Measurements from ENCODE around the gene LMAN1. TPM values are rescaled to one million over a fixed set of nuclear protein-coding genes. Genes with fewer than 3 reads are reported as not detected.
A peak's percentile ranks its signal among the peaks of the same experiment; 100 is the strongest.

LMAN1 gene
- total RNA-seq, 1 donor from 2014 or later = 68.4 TPM

DNA sequence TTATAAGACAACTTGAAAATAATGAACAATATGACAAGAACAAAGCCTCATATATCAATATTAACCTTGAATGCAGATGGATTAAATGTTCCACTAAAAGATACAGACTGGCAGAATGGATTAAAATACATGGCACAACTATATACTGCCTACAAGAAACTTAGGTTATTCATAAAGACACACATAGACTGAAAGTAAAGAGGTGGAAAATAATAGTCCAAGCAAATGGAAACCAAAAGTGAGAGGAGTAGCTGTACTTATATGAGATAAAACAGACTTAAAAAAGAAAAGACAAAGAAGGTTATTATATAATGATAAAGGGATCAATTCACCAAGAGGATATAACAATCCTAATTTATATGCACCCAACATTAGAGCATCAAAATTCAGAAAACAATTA, 18.2 kb downstream of the LMAN1 start:
- Histone ChIP-seq H3K27ac (ENCODE audit: low read depth, low read length) (no peak overlapping the region), H3K9me3 (ENCODE audit: control insufficient read depth in 3 of 3, low read length in 3 of 3) (peaks cover 0 to 2% (median 0%) of the 10 kb centered on the region in 3 donors), H3K9ac (ENCODE audit: low read depth in 1 of 3, low read length in 3 of 3) (no peak overlapping the region), H3K36me3 (ENCODE audit: control insufficient read depth in 3 of 3, insufficient read depth in 3 of 3, low read length in 3 of 3) (peaks cover 29 to 53% (median 45%) of the 10 kb centered on the region in 3 donors), H3K4me3 (ENCODE audit: low read length in 3 of 3) (no peak overlapping the region), H3K4me1 (ENCODE audit: control insufficient read depth in 3 of 3, insufficient read depth in 3 of 3, low read length in 3 of 3) (no peaks in the 10 kb centered on the region), H3K27me3 (ENCODE audit: control insufficient read depth in 3 of 3, insufficient read depth in 3 of 3, low read length in 3 of 3) (no peaks in the 10 kb centered on the region)

DNA sequence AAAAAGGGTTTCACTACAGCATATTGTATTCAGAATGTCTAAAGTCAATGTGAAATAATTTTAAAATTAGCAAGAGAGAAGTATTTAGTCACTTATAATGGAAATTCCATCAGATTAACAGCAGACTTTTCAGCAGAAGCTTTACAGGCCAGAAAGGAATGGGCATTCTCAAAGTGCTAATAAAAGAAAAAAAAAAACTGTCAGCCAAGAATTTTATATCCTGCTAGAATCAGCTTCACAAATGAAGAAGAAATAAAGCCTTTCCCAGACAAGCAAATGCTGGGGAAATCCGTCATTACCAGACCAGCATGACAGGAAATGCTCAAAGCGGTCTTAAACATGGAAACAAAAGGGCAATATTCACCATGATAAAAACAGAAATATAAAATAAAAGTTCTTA, 18.8 kb downstream of the LMAN1 start:
- Histone ChIP-seq H3K9me3 (ENCODE audit: control insufficient read depth in 3 of 3, low read length in 3 of 3) (peaks cover 0 to 2% (median 0%) of the 10 kb centered on the region in 3 donors), H3K4me1 (ENCODE audit: control insufficient read depth in 3 of 3, insufficient read depth in 3 of 3, low read length in 3 of 3) (no peaks in the 10 kb centered on the region), H3K27me3 (ENCODE audit: control insufficient read depth in 3 of 3, insufficient read depth in 3 of 3, low read length in 3 of 3) (no peaks in the 10 kb centered on the region), H3K9ac (ENCODE audit: low read depth in 1 of 3, low read length in 3 of 3) (no peak overlapping the region), H3K4me3 (ENCODE audit: low read length in 3 of 3) (no peak overlapping the region), H3K27ac (ENCODE audit: low read depth, low read length) (no peak overlapping the region), H3K36me3 (ENCODE audit: control insufficient read depth in 3 of 3, insufficient read depth in 3 of 3, low read length in 3 of 3) (peaks cover 25 to 50% (median 41%) of the 10 kb centered on the region in 3 donors)

DNA sequence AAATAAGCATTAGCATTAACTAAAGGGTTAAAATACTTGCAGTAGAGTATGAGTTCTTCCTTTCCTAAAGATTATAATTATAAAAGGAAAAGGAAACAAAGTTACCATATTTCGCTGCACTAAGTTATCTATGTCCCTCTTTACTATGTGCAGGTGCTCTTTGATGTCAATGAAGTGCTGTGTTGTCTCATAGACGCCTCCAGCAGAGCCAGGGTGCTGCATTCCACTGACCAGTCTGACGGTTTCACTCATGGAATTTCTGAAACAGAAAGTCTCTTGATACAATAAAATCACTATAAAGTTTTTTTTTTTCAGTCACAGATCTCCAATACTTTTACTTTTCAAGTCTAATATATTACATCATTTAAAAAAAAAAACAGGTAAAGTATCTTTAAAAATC, 26.1 kb downstream of the LMAN1 start:
- H3K36me3 ChIP-seq (ENCODE audit: control insufficient read depth in 3 of 3, insufficient read depth in 3 of 3, low read length in 3 of 3) = peaks cover 23 to 56% (median 46%) of the 10 kb centered on the region in 3 donors
- H3K4me1 ChIP-seq (ENCODE audit: control insufficient read depth in 3 of 3, insufficient read depth in 3 of 3, low read length in 3 of 3) = no peaks in the 10 kb centered on the region
- no peak overlapping the region for H3K9ac ChIP-seq (ENCODE audit: low read depth in 1 of 3, low read length in 3 of 3)
- no peak overlapping the region for H3K27ac ChIP-seq (ENCODE audit: low read depth, low read length)
- no peaks in the 10 kb centered on the region for H3K9me3 ChIP-seq (ENCODE audit: control insufficient read depth in 3 of 3, low read length in 3 of 3)
- no peak overlapping the region for H3K4me3 ChIP-seq (ENCODE audit: low read length in 3 of 3)
- no peaks in the 10 kb centered on the region for H3K27me3 ChIP-seq (ENCODE audit: control insufficient read depth in 3 of 3, insufficient read depth in 3 of 3, low read length in 3 of 3)

DNA sequence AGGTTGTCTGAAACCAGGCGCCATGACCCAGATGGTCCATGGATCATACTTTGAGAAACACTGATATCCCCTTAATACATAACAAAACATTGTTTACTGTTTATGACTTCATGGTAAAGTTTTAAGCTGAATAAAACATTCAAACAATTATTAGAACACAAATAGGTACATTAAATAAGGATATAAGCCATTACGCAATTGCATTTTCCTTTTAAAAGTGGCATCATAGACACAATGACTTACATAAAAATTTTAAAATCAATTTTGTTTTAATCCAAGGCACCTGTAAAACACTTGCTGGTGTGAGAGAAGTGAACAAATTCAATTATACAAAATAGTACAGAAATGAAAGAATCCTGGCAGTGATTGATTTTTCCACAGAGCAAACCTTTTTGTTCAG, 30.4 kb downstream of the LMAN1 start:
- no peaks in the 10 kb centered on the region for H3K9me3 ChIP-seq (ENCODE audit: control insufficient read depth in 3 of 3, low read length in 3 of 3)
- no peak overlapping the region for H3K27ac ChIP-seq (ENCODE audit: low read depth, low read length)
- H3K27me3 ChIP-seq (ENCODE audit: control insufficient read depth in 3 of 3, insufficient read depth in 3 of 3, low read length in 3 of 3) = no peaks in the 10 kb centered on the region
- no peak overlapping the region for H3K4me3 ChIP-seq (ENCODE audit: low read length in 3 of 3)
- H3K9ac ChIP-seq (ENCODE audit: low read depth in 1 of 3, low read length in 3 of 3) = no peak overlapping the region
- H3K36me3 ChIP-seq (ENCODE audit: control insufficient read depth in 3 of 3, insufficient read depth in 3 of 3, low read length in 3 of 3) = peaks cover 21 to 54% (median 44%) of the 10 kb centered on the region in 3 donors
- no peaks in the 10 kb centered on the region for H3K4me1 ChIP-seq (ENCODE audit: control insufficient read depth in 3 of 3, insufficient read depth in 3 of 3, low read length in 3 of 3)

DNA sequence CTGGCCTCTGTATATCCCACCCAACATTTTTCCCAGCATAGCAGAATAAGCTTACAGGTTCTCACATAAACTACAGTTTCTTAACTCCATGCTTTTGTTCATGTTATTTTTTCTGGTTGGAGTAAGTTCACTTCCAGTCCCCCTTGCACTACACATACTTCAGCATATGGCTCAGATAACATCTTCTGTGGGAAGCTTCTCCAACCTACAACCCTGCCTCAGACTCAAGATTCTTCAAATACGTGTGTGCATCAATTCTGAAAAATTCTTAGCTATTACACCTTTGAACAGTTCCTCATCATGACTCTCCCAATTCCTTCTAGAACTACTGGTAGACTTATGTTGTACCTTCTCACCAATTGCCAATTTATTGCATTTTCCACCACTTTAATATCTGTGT, 33.1 kb downstream of the LMAN1 start:
- Histone ChIP-seq H3K36me3 (ENCODE audit: control insufficient read depth in 3 of 3, insufficient read depth in 3 of 3, low read length in 3 of 3) (peaks cover 11 to 34% (median 25%) of the 10 kb centered on the region in 3 donors), H3K9me3 (ENCODE audit: control insufficient read depth in 3 of 3, low read length in 3 of 3) (no peaks in the 10 kb centered on the region), H3K9ac (ENCODE audit: low read depth in 1 of 3, low read length in 3 of 3) (no peak overlapping the region), H3K4me1 (ENCODE audit: control insufficient read depth in 3 of 3, insufficient read depth in 3 of 3, low read length in 3 of 3) (no peaks in the 10 kb centered on the region), H3K4me3 (ENCODE audit: low read length in 3 of 3) (no peak overlapping the region), H3K27ac (ENCODE audit: low read depth, low read length) (no peak overlapping the region), H3K27me3 (ENCODE audit: control insufficient read depth in 3 of 3, insufficient read depth in 3 of 3, low read length in 3 of 3) (no peaks in the 10 kb centered on the region)

DNA sequence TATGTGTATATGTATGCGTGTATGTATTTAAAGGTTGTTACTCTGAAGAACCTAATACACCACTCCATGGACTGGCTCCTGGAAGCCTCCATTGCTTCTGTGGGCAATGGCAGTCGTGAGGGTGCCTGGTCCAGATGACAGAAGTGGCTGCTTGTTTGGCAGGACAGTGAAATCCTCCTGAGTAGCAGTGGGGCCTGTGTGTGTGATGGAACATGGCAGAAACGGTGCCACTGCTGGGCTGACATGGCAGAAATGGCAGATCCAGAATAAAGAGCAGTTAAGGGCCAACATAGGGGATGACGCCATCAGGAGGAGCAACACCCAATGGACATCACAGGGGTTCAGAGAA, 34.5 kb downstream of the LMAN1 start:
- H3K9me3 ChIP-seq (ENCODE audit: control insufficient read depth in 3 of 3, low read length in 3 of 3) = no peaks in the 10 kb centered on the region
- H3K36me3 ChIP-seq (ENCODE audit: control insufficient read depth in 3 of 3, insufficient read depth in 3 of 3, low read length in 3 of 3) = peaks cover 11 to 24% (median 24%) of the 10 kb centered on the region in 3 donors
- H3K9ac ChIP-seq (ENCODE audit: low read depth in 1 of 3, low read length in 3 of 3) = no peak overlapping the region
- no peaks in the 10 kb centered on the region for H3K4me1 ChIP-seq (ENCODE audit: control insufficient read depth in 3 of 3, insufficient read depth in 3 of 3, low read length in 3 of 3)
- no peak overlapping the region for H3K4me3 ChIP-seq (ENCODE audit: low read length in 3 of 3)
- H3K27ac ChIP-seq (ENCODE audit: low read depth, low read length) = no peak overlapping the region
- H3K27me3 ChIP-seq (ENCODE audit: control insufficient read depth in 3 of 3, insufficient read depth in 3 of 3, low read length in 3 of 3) = no peaks in the 10 kb centered on the region

DNA sequence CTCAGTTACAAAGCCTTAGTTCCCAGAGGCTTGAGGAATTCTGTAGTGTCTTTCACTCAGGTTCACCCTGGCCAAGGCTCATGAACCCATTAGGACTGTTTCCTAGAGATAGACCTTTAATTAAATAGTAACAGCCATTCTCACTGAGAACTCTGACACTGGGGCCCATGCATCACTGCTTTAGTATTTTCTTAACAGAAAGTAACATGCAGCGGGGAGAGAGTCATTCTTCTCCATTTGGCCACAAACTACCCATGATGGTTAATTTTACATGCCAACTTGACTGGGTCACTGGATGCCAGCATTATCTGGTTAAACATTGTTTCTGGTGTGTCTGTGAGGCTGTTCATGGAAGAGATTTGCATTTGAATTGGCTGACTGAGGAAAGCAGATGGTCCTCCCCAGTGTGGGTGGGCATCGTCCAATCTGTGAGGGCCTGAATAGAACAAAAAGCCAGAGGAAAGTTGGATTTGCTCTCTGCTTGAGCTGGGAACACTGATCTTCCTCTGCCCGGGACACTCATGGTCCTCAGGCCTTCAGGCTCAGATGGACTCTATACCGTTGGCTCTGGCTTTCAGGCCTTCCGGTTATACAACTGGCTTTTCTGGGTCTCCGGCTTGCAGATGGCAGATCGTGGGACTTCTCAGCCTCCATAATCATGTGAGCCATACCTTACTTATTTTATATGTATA, 35.0 kb downstream of the LMAN1 start:
- Histone ChIP-seq H3K27me3 (ENCODE audit: control insufficient read depth in 3 of 3, insufficient read depth in 3 of 3, low read length in 3 of 3) (no peaks in the 10 kb centered on the region), H3K9ac (ENCODE audit: low read depth in 1 of 3, low read length in 3 of 3) (no peak overlapping the region), H3K4me3 (ENCODE audit: low read length in 3 of 3) (no peak overlapping the region), H3K4me1 (ENCODE audit: control insufficient read depth in 3 of 3, insufficient read depth in 3 of 3, low read length in 3 of 3) (no peaks in the 10 kb centered on the region), H3K36me3 (ENCODE audit: control insufficient read depth in 3 of 3, insufficient read depth in 3 of 3, low read length in 3 of 3) (peaks cover 9 to 21% (median 20%) of the 10 kb centered on the region in 3 donors), H3K27ac (ENCODE audit: low read depth, low read length) (no peak overlapping the region), H3K9me3 (ENCODE audit: control insufficient read depth in 3 of 3, low read length in 3 of 3) (no peaks in the 10 kb centered on the region)

DNA sequence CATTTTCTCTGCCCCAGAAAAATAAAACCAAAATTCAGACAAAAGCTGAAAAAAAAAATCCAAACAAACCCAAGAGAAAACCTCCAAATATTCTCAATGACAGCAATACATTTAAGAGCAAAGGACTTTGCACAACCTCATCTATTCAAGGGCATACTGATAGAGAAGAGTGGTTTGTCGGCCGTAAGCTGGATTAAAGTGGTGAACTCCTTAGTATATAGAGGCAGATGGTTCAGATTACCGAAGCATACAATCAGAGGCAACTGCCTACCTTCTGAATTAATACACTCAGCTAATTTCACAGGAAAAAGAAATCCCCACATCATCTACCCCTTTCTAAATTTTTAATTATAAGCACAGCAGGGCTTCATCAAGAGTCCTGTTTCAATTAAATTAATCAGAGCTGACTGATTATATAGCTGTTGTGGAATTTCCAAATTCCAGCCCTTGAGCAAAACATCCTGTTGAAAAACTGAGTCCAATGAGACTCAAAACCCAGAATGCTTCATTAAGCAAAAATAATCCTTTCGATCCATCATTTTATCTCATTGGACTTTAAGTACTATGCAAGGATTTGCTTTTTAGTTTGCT, 40.5 kb downstream of the LMAN1 start, which contains the start of gene CPLX4:
Gene CPLX4, minus strand, starts transcription at position 190 of the 591 bp plus-strand sequence. Its CDS starts 187 bp downstream, at position 3.
- H3K27ac ChIP-seq (ENCODE audit: low read depth, low read length) = no peak within 1 kb of the TSS
- H3K9me3 ChIP-seq (ENCODE audit: control insufficient read depth in 3 of 3, low read length in 3 of 3) = no peaks in the 10 kb centered on the region
- no peaks in the 10 kb centered on the region for H3K4me1 ChIP-seq (ENCODE audit: control insufficient read depth in 3 of 3, insufficient read depth in 3 of 3, low read length in 3 of 3)
- H3K27me3 ChIP-seq (ENCODE audit: control insufficient read depth in 3 of 3, insufficient read depth in 3 of 3, low read length in 3 of 3) = no peaks in the 10 kb centered on the region
- H3K4me3 ChIP-seq (ENCODE audit: low read length in 3 of 3) = no peak within 1 kb of the TSS
- no peaks in the 10 kb centered on the region for H3K36me3 ChIP-seq (ENCODE audit: control insufficient read depth in 3 of 3, insufficient read depth in 3 of 3, low read length in 3 of 3)
- no peak within 1 kb of the TSS for H3K9ac ChIP-seq (ENCODE audit: low read depth in 1 of 3, low read length in 3 of 3)

DNA sequence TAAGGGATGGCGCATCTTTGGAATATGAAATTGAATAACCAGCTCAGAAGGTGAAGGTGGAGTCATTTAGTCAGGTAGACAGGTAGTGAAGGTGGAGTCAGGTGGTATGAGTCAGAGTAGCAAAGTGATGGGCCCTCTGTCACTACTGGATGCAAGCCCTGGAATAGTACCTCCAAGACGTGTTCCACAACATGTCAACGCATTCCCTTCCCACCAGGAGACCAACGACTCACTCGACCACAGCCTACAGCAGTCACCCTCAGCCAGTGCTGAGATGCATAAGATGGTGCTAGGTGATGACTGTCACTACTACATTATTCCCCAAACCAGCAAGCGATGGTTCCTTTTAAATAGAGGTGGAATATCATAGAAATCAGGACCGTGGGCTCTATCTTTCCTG, 47.4 kb downstream of the LMAN1 start:
- Histone ChIP-seq H3K36me3 (ENCODE audit: control insufficient read depth in 3 of 3, insufficient read depth in 3 of 3, low read length in 3 of 3) (no peaks in the 10 kb centered on the region), H3K9me3 (ENCODE audit: control insufficient read depth in 3 of 3, low read length in 3 of 3) (no peaks in the 10 kb centered on the region), H3K9ac (ENCODE audit: low read depth in 1 of 3, low read length in 3 of 3) (no peak overlapping the region), H3K27ac (ENCODE audit: low read depth, low read length) (no peak overlapping the region), H3K4me1 (ENCODE audit: control insufficient read depth in 3 of 3, insufficient read depth in 3 of 3, low read length in 3 of 3) (peaks cover 3 to 6% (median 5%) of the 10 kb centered on the region in 3 donors), H3K4me3 (ENCODE audit: low read length in 3 of 3) (no peak overlapping the region), H3K27me3 (ENCODE audit: control insufficient read depth in 3 of 3, insufficient read depth in 3 of 3, low read length in 3 of 3) (peaks cover 5 to 16% (median 10%) of the 10 kb centered on the region in 3 donors)

DNA sequence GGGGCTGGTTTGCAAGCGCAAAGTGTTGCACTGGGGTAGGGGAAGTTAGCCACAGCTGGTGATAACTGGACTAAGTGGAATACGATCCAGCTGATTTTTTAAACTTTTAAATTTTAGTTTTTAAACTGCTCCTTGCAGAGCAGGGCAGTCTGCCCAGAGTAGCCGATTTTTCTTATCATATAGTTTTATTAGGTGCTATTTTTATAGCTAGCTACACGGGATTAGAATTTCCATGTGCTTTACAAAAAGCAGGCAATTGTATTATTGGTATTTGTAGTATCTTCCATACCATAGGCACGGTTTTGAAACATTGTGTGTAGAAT, 50.2 kb downstream of the LMAN1 start:
- Histone ChIP-seq H3K27ac (ENCODE audit: low read depth, low read length) (no peak overlapping the region), H3K4me3 (ENCODE audit: low read length in 3 of 3) (peak overlapping the region; percentile 26 to 60 (median 52)), H3K9ac (ENCODE audit: low read depth in 1 of 3, low read length in 3 of 3) (peak overlapping the region; percentile 2 to 53 (median 45)), H3K4me1 (ENCODE audit: control insufficient read depth in 3 of 3, insufficient read depth in 3 of 3, low read length in 3 of 3) (peaks cover 3 to 6% (median 5%) of the 10 kb centered on the region in 3 donors), H3K9me3 (ENCODE audit: control insufficient read depth in 3 of 3, low read length in 3 of 3) (no peaks in the 10 kb centered on the region), H3K36me3 (ENCODE audit: control insufficient read depth in 3 of 3, insufficient read depth in 3 of 3, low read length in 3 of 3) (no peaks in the 10 kb centered on the region), H3K27me3 (ENCODE audit: control insufficient read depth in 3 of 3, insufficient read depth in 3 of 3, low read length in 3 of 3) (peaks cover 8 to 20% (median 19%) of the 10 kb centered on the region in 3 donors)

Data from skeletal muscle tissue (tissue), 4 donors.